ENCODE measurements around the gene MRNIP. TPM values are rescaled to one million over a fixed set of nuclear protein-coding genes. Genes with fewer than 3 reads are reported as not detected.

The MRNIP gene
- total RNA-seq, 1 experiment from 2014 or later: 31.1 TPM

- H3K4me3 Mint-ChIP-seq: no peak overlapping the region
- Histone ChIP-seq H3K4ac (ENCODE audit: low read depth, low read length) (no peak overlapping the region), H2AFZ (ENCODE audit: low read length) (no peak overlapping the region), H4K20me1 (ENCODE audit: control insufficient read depth, insufficient read depth, insufficient read length) (no peaks in the 10 kb centered on the region), H3K79me2 (ENCODE audit: insufficient read depth, low read length) (no peaks in the 10 kb centered on the region), H2BK5ac (ENCODE audit: insufficient read length, low read length) (no peak overlapping the region), H3K18ac (ENCODE audit: insufficient read length, low read depth, low read length) (no peak overlapping the region), H4K91ac (ENCODE audit: insufficient read length, low read depth, low read length) (no peak overlapping the region), H3K4me2 (ENCODE audit: insufficient read depth, insufficient read length, low read length) (no peak overlapping the region), H3T11ph (ENCODE audit: low read length) (no peak overlapping the region), H3K27ac (ENCODE audit: insufficient read length, low read depth, low read length) (no peak overlapping the region), H2BK120ac (ENCODE audit: low read depth, low read length, poor library complexity, severe bottlenecking) (no peak overlapping the region), H3K23ac (ENCODE audit: insufficient read length, low read depth, low read length) (no peak overlapping the region), H4K8ac (replicated peaks; ENCODE audit: insufficient read length, low read depth, low read length) (no peak overlapping the region), H3K9ac (ENCODE audit: extremely low read depth, insufficient read length, low read length) (no peak overlapping the region), H2BK15ac (ENCODE audit: low read depth, low read length) (no peak overlapping the region), H3K23me2 (ENCODE audit: insufficient read length, low read depth, low read length, poor library complexity, severe bottlenecking) (no peaks in the 10 kb centered on the region), H4K5ac (ENCODE audit: insufficient read length, low read depth, low read length) (no peak overlapping the region), H3K9me3 (ENCODE audit: control insufficient read depth, low read depth, low read length) (no peaks in the 10 kb centered on the region), H3K14ac (ENCODE audit: insufficient read depth, low read length) (no peak overlapping the region), H3K4me1 (ENCODE audit: insufficient read depth, low read length) (no peaks in the 10 kb centered on the region), H3K79me1 (ENCODE audit: insufficient read depth, low read depth, low read length, poor library complexity, severe bottlenecking) (no peaks in the 10 kb centered on the region), H3K27me3 (ENCODE audit: insufficient read depth, low read length) (no peaks in the 10 kb centered on the region), H2AK5ac (ENCODE audit: insufficient read length, low read length) (no peak overlapping the region), H2BK20ac (ENCODE audit: low read depth, low read length, poor library complexity, severe bottlenecking) (no peak overlapping the region), H2BK12ac (ENCODE audit: insufficient read length, low read depth, low read length) (no peak overlapping the region), H3K56ac (ENCODE audit: insufficient read length, low read depth, low read length) (no peak overlapping the region)
- TF ChIP-seq, protein P1, sequence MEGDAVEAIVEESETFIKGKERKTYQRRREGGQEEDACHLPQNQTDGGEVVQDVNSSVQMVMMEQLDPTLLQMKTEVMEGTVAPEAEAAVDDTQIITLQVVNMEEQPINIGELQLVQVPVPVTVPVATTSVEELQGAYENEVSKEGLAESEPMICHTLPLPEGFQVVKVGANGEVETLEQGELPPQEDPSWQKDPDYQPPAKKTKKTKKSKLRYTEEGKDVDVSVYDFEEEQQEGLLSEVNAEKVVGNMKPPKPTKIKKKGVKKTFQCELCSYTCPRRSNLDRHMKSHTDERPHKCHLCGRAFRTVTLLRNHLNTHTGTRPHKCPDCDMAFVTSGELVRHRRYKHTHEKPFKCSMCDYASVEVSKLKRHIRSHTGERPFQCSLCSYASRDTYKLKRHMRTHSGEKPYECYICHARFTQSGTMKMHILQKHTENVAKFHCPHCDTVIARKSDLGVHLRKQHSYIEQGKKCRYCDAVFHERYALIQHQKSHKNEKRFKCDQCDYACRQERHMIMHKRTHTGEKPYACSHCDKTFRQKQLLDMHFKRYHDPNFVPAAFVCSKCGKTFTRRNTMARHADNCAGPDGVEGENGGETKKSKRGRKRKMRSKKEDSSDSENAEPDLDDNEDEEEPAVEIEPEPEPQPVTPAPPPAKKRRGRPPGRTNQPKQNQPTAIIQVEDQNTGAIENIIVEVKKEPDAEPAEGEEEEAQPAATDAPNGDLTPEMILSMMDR (conservative IDR thresholded peaks at IDR 0.05): no peak
- DNase-seq: no peak
- peaks cover 1 to 2% of the 10 kb centered on the region in 2 experiments; a peak in 4 of 5 replicates for H3K9me3 Mint-ChIP-seq
- H3K36me3 Mint-ChIP-seq (ENCODE audit: insufficient read depth in 1 of 3, low read depth in 3 of 3): peaks cover 34 to 77% (median 69%) of the 10 kb centered on the region in 3 experiments
- WGBS (ENCODE audit: extremely low coverage, insufficient read length, low lambda C conversion rate): no CpG with 5 or more reads among the region's 13 CpGs
- H3K27ac Mint-ChIP-seq: peak overlapping the region in 1 of 3 experiments; percentile 13; a peak in 1 of 7 replicates
- H3K4me1 Mint-ChIP-seq: no peaks in the 10 kb centered on the region
- no peaks in the 10 kb centered on the region for H3K27me3 Mint-ChIP-seq (ENCODE audit: low read depth)
These were observed 31.3 kb upstream of the MRNIP start for GRCh38 chr5:179889885-179890284.

All from H9 (cell line).